Hepatocyte (in vitro differentiated cells): ENCODE measurements around the gene CMIP. TPM values are rescaled to one million over a fixed set of nuclear protein-coding genes. Genes with fewer than 3 reads are reported as not detected.

ENCODE experiments used
- DNase-seq: peaks from one replicate; pipeline ENCODE4 v3.0.0-alpha.2; 2016; ENCODE audit warnings: low spot score
- H2AFZ ChIP-seq: fragments of 200-600 bp; sonication (generic); 2 replicates; pipeline ENCODE4 v1.6.0; 2016; ENCODE audit warnings: antibody characterized with exemption, mild to moderate bottlenecking
- H3K27ac ChIP-seq: fragments of 200-600 bp; sonication (generic); 2 replicates; pipeline ENCODE4 v1.5.1; 2016; ENCODE audit warnings: mild to moderate bottlenecking
- H3K27me3 ChIP-seq: fragments of 200-600 bp; sonication (generic); 2 replicates; pipeline ENCODE4 v1.6.1; 2016
- H3K36me3 ChIP-seq: fragments of 200-600 bp; sonication (generic); replicated peaks from 2 replicates; pipeline ENCODE4 v1.5.1; 2016; ENCODE audit warnings: low read depth; ENCODE audit not compliant: insufficient read depth
- H3K4me1 ChIP-seq: fragments of 200-600 bp; sonication (generic); 2 replicates; pipeline ENCODE4 v1.5.1; 2016; ENCODE audit warnings: mild to moderate bottlenecking, moderate library complexity; ENCODE audit not compliant: insufficient read depth
- H3K4me2 ChIP-seq: fragments of 200-600 bp; sonication (generic); 2 replicates; pipeline ENCODE4 v1.6.0; 2016
- H3K4me3 ChIP-seq: fragments of 200-600 bp; sonication (generic); 2 replicates; pipeline ENCODE4 v1.5.1; 2016; ENCODE audit warnings: mild to moderate bottlenecking
- H3K79me2 ChIP-seq: fragments of 200-600 bp; sonication (generic); 2 replicates; pipeline ENCODE4 v1.6.0; 2017; ENCODE audit warnings: mild to moderate bottlenecking
- H3K9me2 ChIP-seq: fragments of 200-600 bp; sonication (generic); replicated peaks from 2 replicates; pipeline ENCODE4 v1.6.0; 2017; ENCODE audit warnings: mild to moderate bottlenecking; ENCODE audit not compliant: insufficient read depth
- H3K9me3 ChIP-seq: fragments of 200-600 bp; sonication (generic); 2 replicates; pipeline ENCODE4 v1.5.1; 2016; ENCODE audit warnings: low read depth, mild to moderate bottlenecking
- H4K20me1 ChIP-seq: fragments of 200-600 bp; sonication (generic); 2 replicates; pipeline ENCODE4 v1.6.0; 2016; ENCODE audit warnings: mild to moderate bottlenecking; ENCODE audit not compliant: insufficient read depth, poor library complexity, severe bottlenecking
- EZH2 ChIP-seq: fragments of 200-600 bp; sonication (generic); IDR thresholded peaks from 2 replicates; pipeline ENCODE4 v1.6.1; 2016; ENCODE audit warnings: antibody characterized with exemption, mild to moderate bottlenecking, borderline replicate concordance
- EZH2phosphoT487 ChIP-seq: fragments of 200-600 bp; sonication (generic); IDR thresholded peaks from one replicate; pipeline ENCODE4 v1.6.1; 2018; ENCODE audit warnings: antibody characterized with exemption, mild to moderate bottlenecking, low read depth, moderate library complexity; ENCODE audit not compliant: unreplicated experiment, severe bottlenecking
- WGBS: methylation state at CpG from one replicate; pipeline ENCODE4 v1.1.6; 2016; ENCODE audit warnings: low lambda C conversion rate; ENCODE audit errors: missing lambda C conversion rate; 5-methylcytosine and 5-hydroxymethylcytosine counted together
- polyA plus RNA-seq: library from polyadenylated mRNA; unstranded; fragments of >200 nt; fragmentation: Nextera tagmentation; extraction: Ambion mirVana; gene quantifications from 2 replicates; pipeline ENCODE4 v1.2.1, GENCODE V29; 2016
- total RNA-seq: library from RNA; depleted of rRNA; stranded (reverse); fragments of >200 nt; gene quantifications from 2 replicates; pipeline ENCODE4 v1.2.3, GENCODE V29; 2014
- TF ChIP-seq, protein P1 (sequence below): fragments of 200-600 bp; sonication (generic); IDR thresholded peaks from 2 replicates; pipeline ENCODE4 v1.5.1; 2016; ENCODE audit warnings: antibody characterized with exemption, mild to moderate bottlenecking; ENCODE audit not compliant: poor library complexity

The CMIP gene
- total and polyA plus RNA-seq, 2 experiments from 2014 or later: 5.8 to 17.8 TPM

DNA sequence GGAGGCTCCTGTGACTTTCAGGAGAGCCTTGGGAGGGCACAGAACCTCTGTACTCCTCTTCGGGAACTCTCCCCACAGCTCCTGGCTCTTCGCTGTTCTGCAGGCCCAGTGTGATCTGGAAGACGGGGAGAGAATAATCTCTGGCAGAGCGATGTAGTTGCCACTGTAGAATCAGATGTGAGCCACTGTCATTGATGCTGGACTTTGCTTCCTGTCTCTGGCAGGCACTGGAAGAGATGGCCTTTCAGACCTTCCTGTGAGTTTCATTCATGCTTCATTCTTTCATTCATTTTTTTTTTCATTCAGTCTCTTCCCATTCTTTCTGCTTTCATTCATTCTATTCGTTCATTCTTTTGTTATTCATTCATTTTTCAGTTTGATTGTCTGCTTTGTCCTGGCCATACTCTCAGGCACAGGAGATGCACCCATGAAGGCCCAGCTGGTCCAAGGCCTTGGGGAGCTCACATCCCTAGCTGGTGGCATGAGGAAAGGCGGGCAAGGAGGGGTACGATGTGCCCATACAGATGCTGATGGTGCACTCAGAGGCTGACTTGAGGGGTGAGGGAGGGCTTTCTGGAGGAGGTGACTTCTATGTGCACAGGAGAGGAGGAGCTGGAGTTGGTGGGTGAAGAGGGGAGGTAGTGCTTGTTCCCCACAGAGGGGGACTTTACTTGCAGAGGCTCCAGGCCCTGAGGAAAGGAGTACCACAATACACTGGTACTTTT is 44.2 kb downstream of the CMIP start:
- H3K36me3 ChIP-seq: no peaks in the 10 kb centered on the region
- H2AFZ ChIP-seq: no peak overlapping the region
- H4K20me1 ChIP-seq: peaks cover 80% of the 10 kb centered on the region
- H3K4me2 ChIP-seq: no peak overlapping the region
- no peaks in the 10 kb centered on the region for H3K27me3 ChIP-seq
- WGBS: 97% methylated on average over 7 of the region's 7 CpGs
- H3K9me3 ChIP-seq: no peaks in the 10 kb centered on the region
- H3K4me1 ChIP-seq: peaks cover 21% of the 10 kb centered on the region
- no peak overlapping the region for H3K27ac ChIP-seq
- no peaks in the 10 kb centered on the region for H3K9me2 ChIP-seq
- H3K4me3 ChIP-seq: no peak overlapping the region
- DNase-seq: no peak
- TF ChIP-seq EZH2phosphoT487 (no peak), EZH2 (no peak)
- TF ChIP-seq, protein P1, sequence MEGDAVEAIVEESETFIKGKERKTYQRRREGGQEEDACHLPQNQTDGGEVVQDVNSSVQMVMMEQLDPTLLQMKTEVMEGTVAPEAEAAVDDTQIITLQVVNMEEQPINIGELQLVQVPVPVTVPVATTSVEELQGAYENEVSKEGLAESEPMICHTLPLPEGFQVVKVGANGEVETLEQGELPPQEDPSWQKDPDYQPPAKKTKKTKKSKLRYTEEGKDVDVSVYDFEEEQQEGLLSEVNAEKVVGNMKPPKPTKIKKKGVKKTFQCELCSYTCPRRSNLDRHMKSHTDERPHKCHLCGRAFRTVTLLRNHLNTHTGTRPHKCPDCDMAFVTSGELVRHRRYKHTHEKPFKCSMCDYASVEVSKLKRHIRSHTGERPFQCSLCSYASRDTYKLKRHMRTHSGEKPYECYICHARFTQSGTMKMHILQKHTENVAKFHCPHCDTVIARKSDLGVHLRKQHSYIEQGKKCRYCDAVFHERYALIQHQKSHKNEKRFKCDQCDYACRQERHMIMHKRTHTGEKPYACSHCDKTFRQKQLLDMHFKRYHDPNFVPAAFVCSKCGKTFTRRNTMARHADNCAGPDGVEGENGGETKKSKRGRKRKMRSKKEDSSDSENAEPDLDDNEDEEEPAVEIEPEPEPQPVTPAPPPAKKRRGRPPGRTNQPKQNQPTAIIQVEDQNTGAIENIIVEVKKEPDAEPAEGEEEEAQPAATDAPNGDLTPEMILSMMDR: no peak
- H3K79me2 ChIP-seq: peaks cover 93% of the 10 kb centered on the region

DNA sequence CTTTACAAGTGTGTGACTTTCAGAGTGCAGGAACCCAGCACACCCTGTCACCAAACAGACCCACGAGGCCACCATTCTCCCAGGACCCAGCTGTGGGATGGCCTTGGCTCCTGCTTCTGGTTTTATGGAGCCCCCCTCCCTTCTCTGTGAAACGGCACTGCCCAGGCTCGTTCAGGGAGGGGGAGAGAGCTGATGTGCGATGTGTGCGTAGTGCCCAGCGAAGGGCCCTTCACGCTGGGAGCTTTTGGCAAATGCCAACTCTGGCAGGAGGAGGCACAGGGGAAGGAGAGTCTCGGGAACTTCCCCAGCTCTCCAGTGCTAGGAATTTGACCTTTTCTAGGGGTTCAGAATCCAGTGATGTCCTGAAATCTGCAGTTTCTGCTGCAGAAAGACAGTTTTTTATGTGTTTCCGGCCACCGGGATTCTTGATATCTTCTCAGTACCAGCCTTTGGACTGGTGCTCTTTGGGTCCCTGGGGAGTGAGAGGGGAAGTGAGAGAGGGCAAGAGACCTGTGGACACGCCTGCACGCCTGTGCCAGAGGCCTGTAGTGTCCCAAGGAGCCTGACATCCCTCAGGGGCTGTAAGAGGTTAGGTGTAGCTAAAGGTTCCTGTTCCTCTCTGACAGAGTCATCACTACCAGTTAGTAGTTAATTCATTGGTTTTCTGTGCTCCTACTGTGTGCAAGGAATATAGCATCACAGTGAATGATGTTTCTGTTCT is 45.1 kb downstream of the CMIP start:
- Histone ChIP-seq H3K9me2 (no peaks in the 10 kb centered on the region), H3K27me3 (no peaks in the 10 kb centered on the region), H3K4me3 (no peak overlapping the region), H3K9me3 (no peaks in the 10 kb centered on the region), H2AFZ (no peak overlapping the region), H3K4me2 (no peak overlapping the region), H3K36me3 (no peaks in the 10 kb centered on the region), H3K27ac (no peak overlapping the region), H4K20me1 (peaks cover 89% of the 10 kb centered on the region), H3K4me1 (peaks cover 17% of the 10 kb centered on the region), H3K79me2 (peaks cover 93% of the 10 kb centered on the region)
- DNase-seq: no peak
- TF ChIP-seq EZH2: no peak
- TF ChIP-seq, protein P1: no peak
- no peak for TF ChIP-seq EZH2phosphoT487
- 88% methylated on average over 12 of the region's 12 CpGs for WGBS

DNA sequence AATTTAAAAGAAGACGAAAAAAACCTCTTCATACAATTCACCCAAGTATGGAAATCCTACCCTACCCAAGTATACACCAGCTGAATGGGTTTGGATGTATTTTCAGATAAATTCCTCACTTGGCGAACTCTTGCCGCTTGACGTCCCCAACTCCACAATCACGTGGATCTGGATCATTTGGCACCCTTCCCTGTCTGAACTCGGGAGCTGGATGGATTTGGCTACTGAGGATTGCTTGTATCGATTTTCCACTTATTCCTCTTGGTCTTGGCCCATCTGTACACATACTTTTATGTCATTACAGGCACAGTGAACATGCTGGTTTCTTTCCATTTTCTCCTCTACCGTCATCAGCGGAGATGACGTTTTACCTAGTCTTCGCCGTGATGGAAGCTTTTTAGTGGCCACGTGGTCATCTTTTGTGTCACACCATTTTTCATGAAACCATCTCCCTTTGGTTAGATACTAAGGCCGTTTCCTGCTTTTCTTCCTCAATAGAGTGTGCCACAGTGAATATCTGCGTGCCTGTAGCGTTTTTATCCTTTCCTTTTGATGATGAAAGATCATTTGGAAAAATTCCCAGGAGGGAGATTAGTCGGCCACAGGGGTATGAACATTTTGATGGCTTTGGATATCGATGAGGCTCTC is 47.1 kb downstream of the CMIP start:
- H3K4me3 ChIP-seq: no peak overlapping the region
- no peaks in the 10 kb centered on the region for H3K36me3 ChIP-seq
- no peak overlapping the region for H3K27ac ChIP-seq
- no peak for TF ChIP-seq EZH2phosphoT487
- no peak overlapping the region for H2AFZ ChIP-seq
- H3K79me2 ChIP-seq: peaks cover 97% of the 10 kb centered on the region
- H3K9me3 ChIP-seq: no peaks in the 10 kb centered on the region
- H4K20me1 ChIP-seq: peaks cover 85% of the 10 kb centered on the region
- no peaks in the 10 kb centered on the region for H3K9me2 ChIP-seq
- 86% methylated on average over 18 of the region's 18 CpGs for WGBS
- H3K4me1 ChIP-seq: peaks cover 8% of the 10 kb centered on the region
- DNase-seq: no peak
- no peaks in the 10 kb centered on the region for H3K27me3 ChIP-seq
- no peak overlapping the region for H3K4me2 ChIP-seq
